ENCODE results near the gene DSCAM. TPM values are rescaled to one million over a fixed set of nuclear protein-coding genes. Genes with fewer than 3 reads are reported as not detected.
A peak's percentile ranks its signal among the peaks of the same experiment; 100 is the strongest.

DSCAM gene
- total RNA-seq, 2 donors from 2014 or later = 18.5 to 25.5 TPM

DNA sequence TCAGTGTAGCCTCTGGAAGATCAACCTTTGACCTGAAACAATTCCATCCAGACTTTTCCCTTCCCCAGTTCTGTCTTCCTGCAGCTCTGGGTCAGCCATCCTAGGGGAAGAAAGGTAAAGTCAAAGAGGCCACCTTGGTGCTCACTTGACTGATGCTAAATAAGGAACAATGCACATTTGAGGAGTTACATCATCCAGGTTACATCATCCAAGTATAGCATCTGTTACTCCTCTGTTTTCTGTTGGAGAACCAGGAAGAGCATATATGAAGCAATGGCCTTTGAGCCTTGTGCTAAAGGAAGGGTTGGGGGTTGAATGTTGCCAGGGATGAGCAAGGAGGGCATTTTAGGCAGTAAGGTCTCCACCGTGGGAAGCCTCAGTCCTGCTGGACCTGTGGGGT is 3.1 kb upstream of the DSCAM start:
- Histone ChIP-seq H3K27me3 (ENCODE audit: control insufficient read depth, insufficient read depth, low read length, poor library complexity, severe bottlenecking) (peaks cover 48% of the 10 kb centered on the region), H3K9ac (ENCODE audit: extremely low read depth, low read length, poor library complexity, severe bottlenecking) (no peak overlapping the region), H3K36me3 (ENCODE audit: control insufficient read depth, insufficient read depth, low read length) (no peaks in the 10 kb centered on the region), H3K4me1 (ENCODE audit: control insufficient read depth, insufficient read depth, low read length) (no peaks in the 10 kb centered on the region), H3K27ac (ENCODE audit: low read depth, low read length) (no peak overlapping the region), H3K9me3 (ENCODE audit: control insufficient read depth, low read length) (no peaks in the 10 kb centered on the region), H3K4me3 (ENCODE audit: low read length) (no peak overlapping the region)
- no peaks in the 10 kb centered on the region for H3K36me3 Mint-ChIP-seq (ENCODE audit: low read depth)
- DNase-seq = no peak
- WGBS, 2 experiments (ENCODE audit: insufficient coverage in 1 of 2, insufficient read length in 1 of 2) = 73 to 100% methylated on average over 1 of the region's 1 CpG
- H3K4me1 Mint-ChIP-seq = peaks cover 5% of the 10 kb centered on the region
- H3K27me3 Mint-ChIP-seq (ENCODE audit: insufficient read depth) = peaks cover 12% of the 10 kb centered on the region
- no peak overlapping the region for H3K27ac Mint-ChIP-seq
- no peaks in the 10 kb centered on the region for H3K9me3 Mint-ChIP-seq
- H3K4me3 Mint-ChIP-seq = no peak overlapping the region
- TF ChIP-seq, protein P1, sequence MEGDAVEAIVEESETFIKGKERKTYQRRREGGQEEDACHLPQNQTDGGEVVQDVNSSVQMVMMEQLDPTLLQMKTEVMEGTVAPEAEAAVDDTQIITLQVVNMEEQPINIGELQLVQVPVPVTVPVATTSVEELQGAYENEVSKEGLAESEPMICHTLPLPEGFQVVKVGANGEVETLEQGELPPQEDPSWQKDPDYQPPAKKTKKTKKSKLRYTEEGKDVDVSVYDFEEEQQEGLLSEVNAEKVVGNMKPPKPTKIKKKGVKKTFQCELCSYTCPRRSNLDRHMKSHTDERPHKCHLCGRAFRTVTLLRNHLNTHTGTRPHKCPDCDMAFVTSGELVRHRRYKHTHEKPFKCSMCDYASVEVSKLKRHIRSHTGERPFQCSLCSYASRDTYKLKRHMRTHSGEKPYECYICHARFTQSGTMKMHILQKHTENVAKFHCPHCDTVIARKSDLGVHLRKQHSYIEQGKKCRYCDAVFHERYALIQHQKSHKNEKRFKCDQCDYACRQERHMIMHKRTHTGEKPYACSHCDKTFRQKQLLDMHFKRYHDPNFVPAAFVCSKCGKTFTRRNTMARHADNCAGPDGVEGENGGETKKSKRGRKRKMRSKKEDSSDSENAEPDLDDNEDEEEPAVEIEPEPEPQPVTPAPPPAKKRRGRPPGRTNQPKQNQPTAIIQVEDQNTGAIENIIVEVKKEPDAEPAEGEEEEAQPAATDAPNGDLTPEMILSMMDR (conservative IDR thresholded peaks at IDR 0.05) = no peak

DNA sequence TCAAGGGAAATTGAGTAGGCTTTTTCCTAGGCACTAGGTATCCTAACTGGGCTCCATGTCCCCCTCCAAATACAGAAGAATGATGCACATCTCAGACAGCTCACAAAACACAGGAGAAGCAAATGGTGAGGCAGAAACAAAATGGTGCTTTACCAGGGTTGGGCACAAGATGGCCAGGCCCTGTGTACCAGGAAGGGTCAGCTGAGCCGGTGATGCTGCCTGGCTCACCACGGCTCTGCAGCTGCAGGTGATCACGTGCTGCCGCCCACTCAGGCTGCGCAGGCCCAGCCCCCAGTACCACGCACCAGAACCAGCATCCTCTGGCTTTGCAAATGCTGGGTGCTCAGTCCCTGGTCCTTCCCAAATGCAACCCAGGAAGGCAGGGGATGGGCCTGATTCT is 993 bp upstream of the DSCAM start:
- no peaks in the 10 kb centered on the region for H3K36me3 Mint-ChIP-seq (ENCODE audit: low read depth)
- TF ChIP-seq, protein P1 (conservative IDR thresholded peaks at IDR 0.05) = peak; percentile 55
- H3K27ac ChIP-seq (ENCODE audit: low read depth, low read length) = no peak overlapping the region
- peaks cover 58% of the 10 kb centered on the region for H3K27me3 ChIP-seq (ENCODE audit: control insufficient read depth, insufficient read depth, low read length, poor library complexity, severe bottlenecking)
- no peaks in the 10 kb centered on the region for H3K4me1 ChIP-seq (ENCODE audit: control insufficient read depth, insufficient read depth, low read length)
- no peak overlapping the region for H3K27ac Mint-ChIP-seq
- peaks cover 5% of the 10 kb centered on the region for H3K4me1 Mint-ChIP-seq
- no peak overlapping the region for H3K4me3 ChIP-seq (ENCODE audit: low read length)
- H3K9ac ChIP-seq (ENCODE audit: extremely low read depth, low read length, poor library complexity, severe bottlenecking) = no peak overlapping the region
- no peak overlapping the region for H3K4me3 Mint-ChIP-seq
- peaks cover 17% of the 10 kb centered on the region for H3K27me3 Mint-ChIP-seq (ENCODE audit: insufficient read depth)
- no peaks in the 10 kb centered on the region for H3K9me3 Mint-ChIP-seq
- H3K36me3 ChIP-seq (ENCODE audit: control insufficient read depth, insufficient read depth, low read length) = no peaks in the 10 kb centered on the region
- WGBS, 2 experiments (ENCODE audit: insufficient coverage in 1 of 2, insufficient read length in 1 of 2) = 87 to 93% methylated on average over 3 to 6 of the region's 6 CpGs
- DNase-seq = peak; percentile 57
- H3K9me3 ChIP-seq (ENCODE audit: control insufficient read depth, low read length) = no peaks in the 10 kb centered on the region

DNA sequence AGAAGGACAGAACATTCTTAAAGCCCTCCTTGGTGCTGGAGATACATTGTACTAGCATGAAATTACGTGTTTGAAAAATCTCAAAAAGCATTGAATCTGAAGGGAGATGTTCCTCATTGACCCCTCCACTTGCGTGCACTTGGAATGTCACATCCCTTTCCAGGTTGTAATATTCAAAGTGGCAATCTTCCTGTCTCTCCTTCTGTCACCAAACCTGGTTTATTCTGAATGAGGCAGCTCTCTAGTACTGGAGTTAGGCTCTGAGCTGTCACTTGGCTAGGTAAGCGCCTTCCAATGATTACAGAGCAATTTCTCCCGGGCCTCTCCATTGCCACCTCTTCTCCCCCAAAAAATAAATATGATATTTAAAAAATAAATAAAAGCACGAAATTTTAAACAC is 855 bp downstream of the DSCAM start:
- H3K36me3 Mint-ChIP-seq (ENCODE audit: low read depth) = no peaks in the 10 kb centered on the region
- H3K4me3 Mint-ChIP-seq = no peak overlapping the region
- Histone ChIP-seq H3K4me1 (ENCODE audit: control insufficient read depth, insufficient read depth, low read length) (no peaks in the 10 kb centered on the region), H3K9ac (ENCODE audit: extremely low read depth, low read length, poor library complexity, severe bottlenecking) (no peak overlapping the region), H3K27ac (ENCODE audit: low read depth, low read length) (no peak overlapping the region), H3K27me3 (ENCODE audit: control insufficient read depth, insufficient read depth, low read length, poor library complexity, severe bottlenecking) (peaks cover 58% of the 10 kb centered on the region), H3K36me3 (ENCODE audit: control insufficient read depth, insufficient read depth, low read length) (no peaks in the 10 kb centered on the region), H3K4me3 (ENCODE audit: low read length) (no peak overlapping the region), H3K9me3 (ENCODE audit: control insufficient read depth, low read length) (no peaks in the 10 kb centered on the region)
- H3K9me3 Mint-ChIP-seq = no peaks in the 10 kb centered on the region
- H3K27ac Mint-ChIP-seq = no peak overlapping the region
- 62 to 94% methylated on average over 2 to 3 of the region's 5 CpGs for WGBS, 2 experiments (ENCODE audit: insufficient coverage in 1 of 2, insufficient read length in 1 of 2)
- peaks cover 9% of the 10 kb centered on the region for H3K4me1 Mint-ChIP-seq
- TF ChIP-seq, protein P1 (conservative IDR thresholded peaks at IDR 0.05) = no peak
- no peak for DNase-seq
- H3K27me3 Mint-ChIP-seq (ENCODE audit: insufficient read depth) = peaks cover 27% of the 10 kb centered on the region

All from endodermal cell (in vitro differentiated cells).